ENCODE results near the gene BOLA3. TPM values are rescaled to one million over a fixed set of nuclear protein-coding genes. Genes with fewer than 3 reads are reported as not detected.

BOLA3 gene
- total RNA-seq, 4 donors from 2014 or later = 27.6 to 54.3 (median 39.6) TPM

- no peak for TF ChIP-seq CTCF (IDR thresholded peaks at IDR 0.05)
- no peak for DNase-seq (ENCODE audit: low spot score)
- ATAC-seq (ENCODE audit: low FRiP score) = no peak
Observed at GRCh38 chr2:74102516-74102915, 45.2 kb downstream of the BOLA3 start.

GRCh38 chr2:74101574-74102300, 46.0 kb downstream of the BOLA3 start:
- no peak for ATAC-seq (ENCODE audit: low FRiP score)
- DNase-seq (ENCODE audit: low spot score) = no peak
- TF ChIP-seq CTCF (IDR thresholded peaks at IDR 0.05) = no peak

GRCh38 chr2:74100254-74101216, 47.2 kb downstream of the BOLA3 start:
- TF ChIP-seq CTCF (IDR thresholded peaks at IDR 0.05) = no peak
- DNase-seq (ENCODE audit: low spot score) (no peak), ATAC-seq (ENCODE audit: low FRiP score) (no peak)

GRCh38 chr2:74099835-74100234, 47.9 kb downstream of the BOLA3 start:
- no peak for ATAC-seq (ENCODE audit: low FRiP score)
- no peak for TF ChIP-seq CTCF (IDR thresholded peaks at IDR 0.05)
- no peak for DNase-seq (ENCODE audit: low spot score)

- DNase-seq (ENCODE audit: low spot score) (no peak), ATAC-seq (ENCODE audit: low FRiP score) (no peak)
- no peak for TF ChIP-seq CTCF (IDR thresholded peaks at IDR 0.05)
Observed at GRCh38 chr2:74099271-74099670, 48.4 kb downstream of the BOLA3 start.

GRCh38 chr2:74097574-74097973, 50.1 kb downstream of the BOLA3 start:
- TF ChIP-seq CTCF (IDR thresholded peaks at IDR 0.05) = no peak
- DNase-seq (ENCODE audit: low spot score) (no peak), ATAC-seq (ENCODE audit: low FRiP score) (no peak)

Data from omental fat pad (tissue), 4 donors.